GM12892 (cell line): ENCODE data around the gene PHF12.
"Not testable (repeated sequence)": the region's sequence is repeated elsewhere in the genome, so short reads cannot be mapped to it uniquely, and the experiment has no call there.

ENCODE experiments used
- DNase-seq: peaks from one replicate; pipeline ENCODE4 v3.0.0; 2011; ENCODE audit not compliant: insufficient read length
- FAIRE-seq: peaks from 2 replicates; lab custom pipeline; 2011; peaks lifted over from hg19 to GRCh38; lab: Jason Lieb, UNC
- POLR2A ChIP-seq: IDR thresholded peaks from 2 replicates; pipeline ENCODE4 v1.6.1; 2011; ENCODE audit warnings: low read depth, low read length, control low read depth
- POLR2AphosphoS5 ChIP-seq: IDR thresholded peaks from 2 replicates; pipeline ENCODE4 v1.6.1; 2011; ENCODE audit warnings: low read depth, low read length, control low read depth
- TAF1 ChIP-seq: IDR thresholded peaks from 2 replicates; pipeline ENCODE4 v1.6.1; 2011; ENCODE audit warnings: low read depth, mild to moderate bottlenecking, control low read depth, low read length, borderline replicate concordance

PHF12 gene

GRCh38 chr17:28944343-28944742 is 7.0 kb downstream of the PHF12 start:
- DNase-seq (no peak), FAIRE-seq (no peak)
- TF ChIP-seq TAF1 (no peak), POLR2AphosphoS5 (no peak), POLR2A (no peak)

- FAIRE-seq, result no peak
- TF ChIP-seq POLR2AphosphoS5, result no peak
Measured at GRCh38 chr17:28942925-28943324, 8.4 kb downstream of the PHF12 start.

GRCh38 chr17:28941251-28941650 is 10.1 kb downstream of the PHF12 start:
- TF ChIP-seq TAF1, result no peak
- TF ChIP-seq POLR2AphosphoS5, result no peak
- no peak for TF ChIP-seq POLR2A
- FAIRE-seq, result no peak
- no peak for DNase-seq

More at GRCh38 chr17:28942925-28943324, 8.4 kb downstream of the PHF12 start:
- DNase-seq, result no peak

- TF ChIP-seq POLR2A, result no peak
- no peak for TF ChIP-seq POLR2AphosphoS5
- no peak for TF ChIP-seq TAF1
- no peak for FAIRE-seq
- DNase-seq, result no peak
Measured at GRCh38 chr17:28940675-28941074, 10.6 kb downstream of the PHF12 start.

GRCh38 chr17:28940142-28940541 is 11.2 kb downstream of the PHF12 start:
- DNase-seq (no peak), FAIRE-seq (no peak)
- TF ChIP-seq POLR2AphosphoS5, result no peak
- TF ChIP-seq POLR2A, result no peak
- no peak for TF ChIP-seq TAF1

GRCh38 chr17:28938552-28938951 is 12.8 kb downstream of the PHF12 start:
- DNase-seq (no peak), FAIRE-seq (no peak)
- TF ChIP-seq POLR2AphosphoS5 (no peak), TAF1 (no peak), POLR2A (no peak)

- no peak for FAIRE-seq
- no peak for DNase-seq
Measured at GRCh38 chr17:28937044-28937729, 14.1 kb downstream of the PHF12 start.

GRCh38 chr17:28935744-28936460 is 15.4 kb downstream of the PHF12 start:
- FAIRE-seq (no peak), DNase-seq (no peak)
- no peak for TF ChIP-seq POLR2A
- TF ChIP-seq POLR2AphosphoS5, result no peak
- TF ChIP-seq TAF1, result no peak

More at GRCh38 chr17:28937044-28937729, 14.1 kb downstream of the PHF12 start:
- TF ChIP-seq TAF1 (no peak), POLR2A (no peak), POLR2AphosphoS5 (no peak)

- not testable (repeated sequence) for DNase-seq, FAIRE-seq
Measured at GRCh38 chr17:28934508-28934907, 16.8 kb downstream of the PHF12 start.

- TF ChIP-seq POLR2AphosphoS5 (no peak), POLR2A (no peak), TAF1 (no peak)
- FAIRE-seq (no peak), DNase-seq (no peak)
Measured at GRCh38 chr17:28929787-28930186, 21.5 kb downstream of the PHF12 start.

GRCh38 chr17:28928061-28928460 is 23.3 kb downstream of the PHF12 start:
- TF ChIP-seq POLR2AphosphoS5 (no peak), TAF1 (no peak), POLR2A (no peak)
- DNase-seq, result no peak
- peak; percentile 51 for FAIRE-seq

- no peak for FAIRE-seq
- no peak for DNase-seq
- TF ChIP-seq POLR2A, result no peak
- no peak for TF ChIP-seq POLR2AphosphoS5
- no peak for TF ChIP-seq TAF1
Measured at GRCh38 chr17:28926786-28927185, 24.5 kb downstream of the PHF12 start.
